Left ventricle myocardium inferior (tissue), 1 donor: ENCODE data around the gene VASP. TPM values are rescaled to one million over a fixed set of nuclear protein-coding genes. Genes with fewer than 3 reads are reported as not detected.

Experiments used
- DNase-seq: peaks from one replicate; pipeline ENCODE4 v3.0.0-alpha.2; 2020
- H3K27ac ChIP-seq: fragments of 200-600 bp; replicated peaks from 2 replicates; pipeline ENCODE4 v1.8.0; 2021
- H3K27me3 ChIP-seq: fragments of 200-600 bp; 2 replicates; pipeline ENCODE4 v1.8.0; 2021; ENCODE audit warnings: low read depth
- H3K36me3 ChIP-seq: fragments of 200-600 bp; 2 replicates; pipeline ENCODE4 v1.8.0; 2021
- H3K4me1 ChIP-seq: fragments of 200-600 bp; 2 replicates; pipeline ENCODE4 v1.8.0; 2021
- H3K4me3 ChIP-seq: fragments of 200-600 bp; 2 replicates; pipeline ENCODE4 v1.8.0; 2021; ENCODE audit warnings: mild to moderate bottlenecking, moderate library complexity
- H3K9me3 ChIP-seq: fragments of 200-600 bp; replicated peaks from 2 replicates; pipeline ENCODE4 v1.8.0; 2021
- intact Hi-C: fragments of 100-400 bp; cut with micrococcal nuclease; formaldehyde crosslinking; loops from one replicate; pipeline ENCODE4 v1.11.0; 2022
- long read RNA-seq: library from polyadenylated mRNA; unstranded; transcript quantifications from one replicate; pipeline ENCODE4 v2.0.0, GENCODE V29; 2021
- total RNA-seq: library from RNA; stranded (reverse); fragmentation: NEBNext Ultra II Directional; extraction: Animal tissue kit (Norgen Biotek cat#: 25700); gene quantifications from one replicate; pipeline ENCODE4 v1.2.1, GENCODE V29; 2021
- TF ChIP-seq, protein P1 (sequence below): fragments of 200-600 bp; IDR thresholded peaks from 2 replicates; pipeline ENCODE4 v1.8.0; 2021; ENCODE audit warnings: antibody characterized with exemption, mild to moderate bottlenecking, borderline replicate concordance
- donor health status: DM: no; HTN: yes; CAD: no; lungs with severe emphysema.

VASP gene
- 32.8 TPM for total RNA-seq
- long read RNA-seq, transcript VASP-201 (13 exons, 2,305 nt) = major isoform, 14 of 46 reads
- long read RNA-seq, partial matches to known transcripts = 21 of 46 reads
- long read RNA-seq, other reads (novel, unspliced or antisense) = 11 of 46 reads

DNA sequence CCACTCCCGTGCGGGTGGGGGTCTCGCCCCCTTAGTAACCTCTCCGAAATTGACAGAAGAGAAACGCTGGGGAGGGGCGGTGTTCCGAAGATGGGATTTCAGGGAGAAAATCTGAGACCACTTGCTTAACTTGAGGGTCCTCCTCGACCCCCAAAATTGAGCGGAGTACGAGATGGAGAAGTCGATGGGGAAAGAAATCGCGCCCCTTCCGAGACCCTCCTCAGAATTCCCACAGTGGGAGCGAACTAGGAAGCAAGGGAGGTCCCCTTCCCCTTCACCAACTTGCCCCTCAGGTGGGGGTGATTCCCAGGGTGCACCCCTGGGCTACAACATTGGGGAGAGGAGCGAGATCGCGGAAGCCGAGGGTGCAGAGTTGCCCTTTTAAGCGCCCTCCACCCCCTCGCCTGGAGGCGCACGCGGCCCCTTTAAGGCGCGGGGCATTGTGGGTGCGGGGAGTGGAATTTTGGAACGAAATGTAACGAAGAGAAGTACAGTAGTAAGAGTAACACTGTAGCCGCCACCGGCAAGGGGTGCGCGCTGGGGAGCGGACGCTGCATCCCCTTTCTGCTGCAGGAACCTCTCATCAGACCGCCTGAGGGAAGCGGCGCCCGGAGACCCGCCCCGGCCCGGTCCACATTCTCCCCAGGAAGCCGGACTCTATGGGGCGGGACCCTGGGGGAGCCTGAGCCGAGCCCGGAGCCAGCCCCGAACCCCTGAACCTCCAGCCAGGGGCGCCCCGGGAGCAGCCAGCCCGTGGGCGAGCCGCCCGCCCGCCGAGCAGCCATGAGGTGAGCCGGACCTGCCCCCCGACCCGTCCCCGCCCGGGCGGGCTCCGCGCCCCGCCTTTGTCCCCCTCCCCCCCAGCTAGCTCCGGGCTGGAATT lies at the start of gene VASP:
TSS of gene VASP (plus strand) at position 491 of the 883 bp plus-strand sequence. CDS start at position 784, 293 bp downstream.
- Histone ChIP-seq H3K4me3 (peak within 1 kb of the TSS; percentile 100), H3K27me3 (no peaks in the 10 kb centered on the region), H3K27ac (peak within 1 kb of the TSS; percentile 92), H3K4me1 (peaks cover 62% of the 10 kb centered on the region), H3K36me3 (no peaks in the 10 kb centered on the region), H3K9me3 (no peaks in the 10 kb centered on the region)
- TF ChIP-seq, protein P1, sequence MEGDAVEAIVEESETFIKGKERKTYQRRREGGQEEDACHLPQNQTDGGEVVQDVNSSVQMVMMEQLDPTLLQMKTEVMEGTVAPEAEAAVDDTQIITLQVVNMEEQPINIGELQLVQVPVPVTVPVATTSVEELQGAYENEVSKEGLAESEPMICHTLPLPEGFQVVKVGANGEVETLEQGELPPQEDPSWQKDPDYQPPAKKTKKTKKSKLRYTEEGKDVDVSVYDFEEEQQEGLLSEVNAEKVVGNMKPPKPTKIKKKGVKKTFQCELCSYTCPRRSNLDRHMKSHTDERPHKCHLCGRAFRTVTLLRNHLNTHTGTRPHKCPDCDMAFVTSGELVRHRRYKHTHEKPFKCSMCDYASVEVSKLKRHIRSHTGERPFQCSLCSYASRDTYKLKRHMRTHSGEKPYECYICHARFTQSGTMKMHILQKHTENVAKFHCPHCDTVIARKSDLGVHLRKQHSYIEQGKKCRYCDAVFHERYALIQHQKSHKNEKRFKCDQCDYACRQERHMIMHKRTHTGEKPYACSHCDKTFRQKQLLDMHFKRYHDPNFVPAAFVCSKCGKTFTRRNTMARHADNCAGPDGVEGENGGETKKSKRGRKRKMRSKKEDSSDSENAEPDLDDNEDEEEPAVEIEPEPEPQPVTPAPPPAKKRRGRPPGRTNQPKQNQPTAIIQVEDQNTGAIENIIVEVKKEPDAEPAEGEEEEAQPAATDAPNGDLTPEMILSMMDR = no peak
- peak; percentile 88 for DNase-seq
- intact Hi-C loops = no loop called here

DNA sequence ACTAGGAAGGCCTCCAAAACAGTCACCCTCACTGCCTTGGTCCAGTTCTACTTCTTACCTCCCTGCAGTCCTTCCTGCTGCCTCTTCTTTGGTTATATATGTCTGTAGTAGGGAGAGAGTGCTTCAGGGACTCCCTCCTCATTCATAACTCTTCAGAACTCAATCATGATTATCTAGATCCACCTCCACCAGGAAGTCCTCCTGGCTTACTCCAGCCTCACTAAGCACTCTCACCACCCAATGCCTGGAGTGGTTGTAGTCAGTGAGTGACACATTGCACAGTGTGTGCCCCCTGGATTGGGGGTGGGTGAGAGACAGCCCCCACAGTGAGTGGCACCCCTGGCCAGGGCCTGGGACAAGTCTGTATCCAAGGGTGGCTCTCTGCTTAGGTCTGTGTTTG lies 49.5 kb upstream of the VASP start:
- Histone ChIP-seq H3K9me3 (no peaks in the 10 kb centered on the region), H3K36me3 (no peaks in the 10 kb centered on the region), H3K27ac (no peak overlapping the region), H3K4me3 (no peak overlapping the region), H3K4me1 (peaks cover 18% of the 10 kb centered on the region), H3K27me3 (no peaks in the 10 kb centered on the region)
- DNase-seq = no peak
- intact Hi-C loops = no loop called here
- TF ChIP-seq, protein P1 = no peak

DNA sequence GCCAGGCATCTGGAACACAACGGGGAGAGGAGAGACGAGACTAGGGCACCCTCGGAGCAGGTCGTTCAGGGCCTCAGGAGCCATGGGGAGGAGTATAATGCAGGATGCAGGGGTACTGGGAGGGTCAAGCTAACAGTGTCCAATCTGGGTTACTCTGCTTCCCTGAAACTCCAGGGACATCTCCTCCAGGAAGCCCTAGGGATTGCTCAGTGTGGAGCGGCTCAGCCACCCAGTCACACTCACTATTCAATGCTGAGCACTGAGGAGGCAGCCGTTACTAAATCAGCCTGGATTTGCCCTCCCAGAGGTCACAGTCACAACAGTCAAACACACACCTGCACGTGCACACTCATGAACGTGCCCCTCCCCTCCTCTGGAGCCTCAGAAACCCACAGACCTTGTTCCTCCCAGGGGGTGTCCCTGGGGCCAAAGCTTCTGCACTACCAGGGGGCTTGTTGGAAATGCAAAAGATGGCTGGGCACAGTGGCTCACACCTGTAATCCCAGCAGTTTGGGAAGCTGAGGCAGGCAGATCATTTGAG lies 46.4 kb upstream of the VASP start:
- Histone ChIP-seq H3K4me1 (peaks cover 6% of the 10 kb centered on the region), H3K36me3 (no peaks in the 10 kb centered on the region), H3K4me3 (no peak overlapping the region), H3K27ac (no peak overlapping the region), H3K27me3 (no peaks in the 10 kb centered on the region), H3K9me3 (no peaks in the 10 kb centered on the region)
- intact Hi-C loops = no loop called here
- TF ChIP-seq, protein P1 = no peak
- no peak for DNase-seq

DNA sequence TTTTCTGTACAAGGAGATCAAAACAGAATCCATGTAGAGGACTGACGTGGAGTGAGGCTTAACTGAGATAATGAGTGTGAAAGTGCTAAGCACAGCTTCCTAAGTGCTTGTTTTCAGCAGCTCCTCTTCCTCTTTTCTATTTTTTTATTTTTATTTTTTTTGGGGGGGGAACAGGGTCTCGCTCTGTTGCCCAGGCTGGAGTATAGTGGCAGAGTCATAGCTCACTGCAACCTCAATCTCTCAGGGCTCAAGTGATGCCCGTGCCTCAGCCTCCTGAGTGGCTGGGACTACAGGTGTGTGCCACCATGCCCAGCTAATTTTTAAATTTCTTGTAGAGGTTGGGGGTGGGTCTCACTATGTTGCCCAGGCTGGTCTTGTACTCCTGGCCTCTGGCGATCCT lies 45.1 kb upstream of the VASP start:
- intact Hi-C loops = no loop called here
- H3K27ac ChIP-seq = no peak overlapping the region
- H3K4me3 ChIP-seq = no peak overlapping the region
- TF ChIP-seq, protein P1 = no peak
- no peaks in the 10 kb centered on the region for H3K27me3 ChIP-seq
- no peak for DNase-seq
- H3K36me3 ChIP-seq = no peaks in the 10 kb centered on the region
- H3K4me1 ChIP-seq = peaks cover 4% of the 10 kb centered on the region
- H3K9me3 ChIP-seq = no peaks in the 10 kb centered on the region

DNA sequence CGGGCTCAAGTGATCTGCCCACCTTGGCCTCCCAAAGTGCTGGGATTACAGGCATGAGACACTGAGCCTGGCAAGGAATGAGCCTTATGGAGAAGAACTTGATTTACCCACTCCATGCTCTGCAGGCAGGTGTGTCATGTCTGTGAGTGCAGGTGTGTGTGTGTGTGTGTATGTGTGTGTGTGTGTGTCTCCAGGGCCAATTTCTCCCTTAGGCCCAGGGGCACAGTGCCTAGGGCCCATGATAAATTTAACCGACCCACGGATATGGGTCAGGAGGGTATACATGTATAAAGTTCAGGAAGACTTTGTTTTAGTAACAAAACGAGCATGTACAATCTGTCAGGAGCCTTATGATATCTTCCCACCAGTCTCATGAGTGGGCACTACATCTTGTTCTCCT lies 44.0 kb upstream of the VASP start:
- DNase-seq = no peak
- H3K27me3 ChIP-seq = no peaks in the 10 kb centered on the region
- H3K4me1 ChIP-seq = peaks cover 15% of the 10 kb centered on the region
- no peaks in the 10 kb centered on the region for H3K9me3 ChIP-seq
- no peak overlapping the region for H3K27ac ChIP-seq
- H3K4me3 ChIP-seq = no peak overlapping the region
- TF ChIP-seq, protein P1 = no peak
- intact Hi-C loops = no loop called here
- H3K36me3 ChIP-seq = no peaks in the 10 kb centered on the region
